DOHH2 (cell line): ENCODE results near the gene PGPEP1.
A peak's percentile ranks its signal among the peaks of the same experiment; 100 is the strongest.

ENCODE experiments used
- H3F3A ChIP-seq: fragments of 200-600 bp; sonication (generic), shearing (Covaris generic); 2 replicates; pipeline ENCODE4 v1.6.0; 2016; ENCODE audit warnings: antibody characterized with exemption, mild to moderate bottlenecking; ENCODE audit not compliant: control insufficient read depth, insufficient read depth
- H3K27ac ChIP-seq: fragments of 200-600 bp; sonication (generic); 2 replicates; pipeline ENCODE4 v1.5.1; 2014; ENCODE audit warnings: low read depth, mild to moderate bottlenecking, low read length, moderate library complexity
- H3K27me3 ChIP-seq: fragments of 200-600 bp; sonication (generic); 2 replicates; pipeline ENCODE4 v1.6.1; 2014; ENCODE audit warnings: mild to moderate bottlenecking, low read length, mixed read lengths; ENCODE audit not compliant: control insufficient read depth
- H3K36me3 ChIP-seq: fragments of 200-600 bp; sonication (generic); 2 replicates; pipeline ENCODE4 v1.6.1; 2014; ENCODE audit warnings: mild to moderate bottlenecking, low read length, moderate library complexity, mixed read lengths; ENCODE audit not compliant: control insufficient read depth
- H3K4me1 ChIP-seq: fragments of 200-600 bp; sonication (generic); 2 replicates; pipeline ENCODE4 v1.6.1; 2014; ENCODE audit warnings: mild to moderate bottlenecking, low read length, mixed read lengths; ENCODE audit not compliant: control insufficient read depth
- H3K4me2 ChIP-seq: fragments of 200-600 bp; sonication (generic); 2 replicates; pipeline ENCODE4 v1.6.0; 2014; ENCODE audit warnings: mild to moderate bottlenecking, low read length, moderate library complexity
- H3K4me3 ChIP-seq: fragments of 200-600 bp; sonication (generic); 2 replicates; pipeline ENCODE4 v1.5.1; 2014; ENCODE audit warnings: mild to moderate bottlenecking, low read length, mixed read lengths
- H3K79me2 ChIP-seq: fragments of 200-600 bp; sonication (generic); 2 replicates; pipeline ENCODE4 v1.6.1; 2014; ENCODE audit warnings: mild to moderate bottlenecking, low read length, mixed read lengths; ENCODE audit not compliant: control insufficient read depth
- H3K9me2 ChIP-seq: fragments of 200-600 bp; sonication (generic); replicated peaks from 2 replicates; pipeline ENCODE4 v1.6.1; 2014; ENCODE audit warnings: mild to moderate bottlenecking, low read length, mixed read lengths; ENCODE audit not compliant: control insufficient read depth
- H3K9me3 ChIP-seq: fragments of 200-600 bp; sonication (generic); 2 replicates; pipeline ENCODE4 v1.6.1; 2014; ENCODE audit warnings: antibody characterized with exemption, low read length, mixed read lengths; ENCODE audit not compliant: control insufficient read depth, insufficient read depth
- H4K20me1 ChIP-seq: fragments of 200-600 bp; sonication (generic); 2 replicates; pipeline ENCODE4 v1.6.0; 2014; ENCODE audit warnings: low read depth, mild to moderate bottlenecking, antibody characterized with exemption, low read length, moderate library complexity; ENCODE audit not compliant: control insufficient read depth, insufficient read depth
- CTCF ChIP-seq: fragments of 200-600 bp; sonication (generic); IDR thresholded peaks from one replicate; pipeline ENCODE4 v1.5.1; 2014; ENCODE audit warnings: antibody characterized with exemption, mild to moderate bottlenecking, low read depth, low read length; ENCODE audit not compliant: poor library complexity, severe bottlenecking
- EZH2phosphoT487 ChIP-seq: fragments of 200-600 bp; sonication (generic); IDR thresholded peaks from 2 replicates; pipeline ENCODE4 v1.6.1; 2017; ENCODE audit warnings: borderline replicate concordance, mild to moderate bottlenecking, antibody characterized with exemption, low read length, moderate library complexity, mixed read lengths

Gene PGPEP1

GRCh38 chr19:18414504-18415177 lies 74.2 kb downstream of the PGPEP1 start:
- H3K36me3 ChIP-seq: no peaks in the 10 kb centered on the region
- H3K4me2 ChIP-seq: peak overlapping the region; percentile 78
- H3K9me2 ChIP-seq: no peaks in the 10 kb centered on the region
- H4K20me1 ChIP-seq: no peaks in the 10 kb centered on the region
- TF ChIP-seq CTCF: no peak
- TF ChIP-seq EZH2phosphoT487: no peak
- no peaks in the 10 kb centered on the region for H3K27me3 ChIP-seq
- H3K9me3 ChIP-seq: no peaks in the 10 kb centered on the region
- peaks cover 25% of the 10 kb centered on the region for H3F3A ChIP-seq
- peak overlapping the region; percentile 90 for H3K4me3 ChIP-seq
- H3K27ac ChIP-seq: peak overlapping the region; percentile 87
- H3K4me1 ChIP-seq: peaks cover 56% of the 10 kb centered on the region
- peaks cover 2% of the 10 kb centered on the region for H3K79me2 ChIP-seq

- Histone ChIP-seq H3K4me3 (peak overlapping the region; percentile 90), H3K27ac (peak overlapping the region; percentile 87), H3K4me1 (peaks cover 54% of the 10 kb centered on the region)
Measured at GRCh38 chr19:18415178-18415867, 74.9 kb downstream of the PGPEP1 start.

GRCh38 chr19:18416778-18417249 lies 76.4 kb downstream of the PGPEP1 start:
- H3K9me3 ChIP-seq: no peaks in the 10 kb centered on the region
- TF ChIP-seq EZH2phosphoT487 (no peak), CTCF (no peak)
- H3K4me3 ChIP-seq: peak overlapping the region; percentile 90
- H3K9me2 ChIP-seq: no peaks in the 10 kb centered on the region
- peak overlapping the region; percentile 87 for H3K27ac ChIP-seq
- H3K27me3 ChIP-seq: no peaks in the 10 kb centered on the region
- H3K79me2 ChIP-seq: peaks cover 24% of the 10 kb centered on the region
- H3K4me2 ChIP-seq: peak overlapping the region; percentile 78
- H3K36me3 ChIP-seq: peaks cover 9% of the 10 kb centered on the region
- H3K4me1 ChIP-seq: peaks cover 61% of the 10 kb centered on the region
- H4K20me1 ChIP-seq: no peaks in the 10 kb centered on the region
- H3F3A ChIP-seq: peaks cover 31% of the 10 kb centered on the region

More at GRCh38 chr19:18415178-18415867, 74.9 kb downstream of the PGPEP1 start:
- Histone ChIP-seq H3K36me3 (peaks cover 5% of the 10 kb centered on the region), H3K9me2 (no peaks in the 10 kb centered on the region), H3K27me3 (no peaks in the 10 kb centered on the region), H3K79me2 (peaks cover 9% of the 10 kb centered on the region), H3F3A (peaks cover 25% of the 10 kb centered on the region), H3K9me3 (no peaks in the 10 kb centered on the region), H3K4me2 (peak overlapping the region; percentile 78), H4K20me1 (no peaks in the 10 kb centered on the region)
- TF ChIP-seq EZH2phosphoT487 (no peak), CTCF (no peak)
